MM.1S (cell line): ENCODE results near the gene PTGIS.

ENCODE experiments used
- EZH2 ChIP-seq: fragments of 300-600 bp; sonication (generic); optimal IDR thresholded peaks from 2 replicates; pipeline ENCODE3; 2017; ENCODE audit warnings: low read depth, mild to moderate bottlenecking, antibody characterized with exemption, low read length, mixed read lengths
- TF ChIP-seq, protein P1 (sequence below): fragments of 300-600 bp; sonication (generic); IDR thresholded peaks from 2 replicates; pipeline ENCODE4 v1.5.1; 2016; ENCODE audit warnings: antibody characterized with exemption, low read length, mixed read lengths

DNA sequence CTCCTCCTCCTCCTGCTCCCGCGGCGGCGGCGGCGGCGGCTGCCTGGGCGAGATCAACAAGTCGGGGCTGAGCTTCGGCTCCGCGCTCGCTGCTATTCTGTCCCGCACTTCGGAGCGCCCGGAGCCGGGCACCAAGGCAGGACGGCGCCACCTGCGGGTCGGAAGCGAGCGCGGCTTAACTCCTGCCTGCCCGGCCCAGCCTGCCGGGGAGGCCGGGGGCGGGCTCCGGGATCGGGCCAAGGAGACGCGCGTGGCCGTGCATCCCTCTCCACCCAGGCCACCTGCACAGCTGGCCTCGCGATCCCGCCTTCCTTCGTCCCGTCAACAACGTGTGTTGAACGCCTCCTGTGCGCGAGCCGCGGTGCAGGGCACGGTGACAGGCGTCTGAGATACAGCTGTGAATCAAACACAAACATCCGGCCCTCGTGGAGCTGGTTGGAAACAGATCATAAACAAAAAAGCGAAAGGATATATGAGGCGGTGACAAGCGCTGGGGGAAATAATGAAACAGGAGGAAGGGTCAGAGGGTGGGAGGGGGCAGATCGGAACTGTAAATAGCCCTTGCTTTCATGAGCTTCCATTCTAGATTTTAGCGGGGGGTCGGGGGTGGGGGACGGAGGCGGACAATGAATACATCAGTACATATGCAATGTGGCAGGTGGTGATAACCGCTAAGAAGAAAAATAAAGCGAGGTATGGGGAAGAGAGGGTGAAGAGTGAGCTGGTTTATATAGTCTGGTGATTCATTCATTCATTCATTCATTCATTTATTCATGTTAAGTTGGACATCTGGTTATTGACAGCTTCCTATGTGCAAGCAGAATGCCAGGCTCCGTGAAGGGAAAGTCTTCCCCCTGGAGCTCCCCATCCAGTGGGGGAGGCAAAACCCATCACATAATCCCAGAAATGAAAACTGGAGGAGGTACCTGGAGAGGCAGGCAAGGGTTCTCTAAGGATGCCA, 83.5 kb downstream of the PTGIS start:
- TF ChIP-seq, protein P1, sequence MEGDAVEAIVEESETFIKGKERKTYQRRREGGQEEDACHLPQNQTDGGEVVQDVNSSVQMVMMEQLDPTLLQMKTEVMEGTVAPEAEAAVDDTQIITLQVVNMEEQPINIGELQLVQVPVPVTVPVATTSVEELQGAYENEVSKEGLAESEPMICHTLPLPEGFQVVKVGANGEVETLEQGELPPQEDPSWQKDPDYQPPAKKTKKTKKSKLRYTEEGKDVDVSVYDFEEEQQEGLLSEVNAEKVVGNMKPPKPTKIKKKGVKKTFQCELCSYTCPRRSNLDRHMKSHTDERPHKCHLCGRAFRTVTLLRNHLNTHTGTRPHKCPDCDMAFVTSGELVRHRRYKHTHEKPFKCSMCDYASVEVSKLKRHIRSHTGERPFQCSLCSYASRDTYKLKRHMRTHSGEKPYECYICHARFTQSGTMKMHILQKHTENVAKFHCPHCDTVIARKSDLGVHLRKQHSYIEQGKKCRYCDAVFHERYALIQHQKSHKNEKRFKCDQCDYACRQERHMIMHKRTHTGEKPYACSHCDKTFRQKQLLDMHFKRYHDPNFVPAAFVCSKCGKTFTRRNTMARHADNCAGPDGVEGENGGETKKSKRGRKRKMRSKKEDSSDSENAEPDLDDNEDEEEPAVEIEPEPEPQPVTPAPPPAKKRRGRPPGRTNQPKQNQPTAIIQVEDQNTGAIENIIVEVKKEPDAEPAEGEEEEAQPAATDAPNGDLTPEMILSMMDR: peak; percentile 69
- no peak for TF ChIP-seq EZH2
